Prostate gland (tissue), 2 donors: Measurements from ENCODE around the gene LSM12. TPM values are rescaled to one million over a fixed set of nuclear protein-coding genes. Genes with fewer than 3 reads are reported as not detected.
A peak's percentile ranks its signal among the peaks of the same experiment; 100 is the strongest.

ENCODE experiments used
- DNase-seq: peaks from one replicate; pipeline ENCODE4 v3.0.0-alpha.2; 2019; ENCODE audit warnings: low spot score
- H3K27ac ChIP-seq, 2 donors: fragments of 200-600 bp; sonication (generic); 2 replicates each; pipeline ENCODE4 v1.5.1; 2017 to 2019
- H3K27me3 ChIP-seq: fragments of 200-600 bp; sonication (generic); replicated peaks from 2 replicates; pipeline ENCODE4 v1.5.1; 2019; ENCODE audit not compliant: insufficient read depth
- H3K36me3 ChIP-seq, 2 donors: fragments of 200-600 bp; sonication (generic); 1 replicate in 1 of 2; 2 replicates in 1 of 2; pipeline versions ENCODE4 v1.5.1 to v1.8.1; 2017 to 2019
- H3K4me1 ChIP-seq: fragments of 200-600 bp; sonication (generic); replicated peaks from 2 replicates; pipeline ENCODE4 v1.5.1; 2019
- H3K4me3 ChIP-seq, 2 donors: fragments of 200-600 bp; sonication (generic); 2 replicates each; pipeline ENCODE4 v1.5.1; 2017 to 2019
- H3K9me3 ChIP-seq: fragments of 200-600 bp; sonication (generic); 2 replicates; pipeline ENCODE4 v1.5.1; 2017
- CTCF ChIP-seq, 4 experiments: fragments of 200-600 bp in 2 of 4; fragments of 450-650 bp in 2 of 4; sonication (generic) in 2 of 4; IDR thresholded peaks; 1 replicate in 3 of 4; 2 replicates in 1 of 4; pipeline ENCODE4 v1.5.1; 2016 to 2019; ENCODE audit warnings: antibody characterized with exemption in 4 of 4, mild to moderate bottlenecking in 2 of 4, moderate library complexity in 2 of 4
- POLR2A ChIP-seq: fragments of 450-650 bp; IDR thresholded peaks from one replicate; pipeline ENCODE4 v1.6.1; 2016; ENCODE audit warnings: antibody characterized with exemption, mild to moderate bottlenecking
- POLR2AphosphoS5 ChIP-seq: sonication (generic); formaldehyde crosslinking; IDR thresholded peaks from one replicate; pipeline ENCODE4 v1.6.1; 2017; ENCODE audit warnings: antibody characterized with exemption
- WGBS: methylation state at CpG from one replicate; pipeline ENCODE4 v1.1.5; 2018; 5-methylcytosine and 5-hydroxymethylcytosine counted together
- intact Hi-C: fragments of 100-400 bp; cut with DNase I; formaldehyde crosslinking; loops from one replicate; pipeline ENCODE4 v1.14.2; 2022
- total RNA-seq, 2 donors: library from RNA; depleted of rRNA; stranded (reverse); fragments of >200 nt; gene quantifications; one replicate each; pipeline ENCODE4 v1.1.0, GENCODE V29; 2016

The LSM12 gene
- total RNA-seq, 2 donors from 2014 or later, result 30.0 to 45.2 TPM

GRCh38 chr17:44084131-44084538 lies 17.7 kb upstream of the LSM12 start:
- TF ChIP-seq POLR2AphosphoS5 (no peak), CTCF (IDR thresholded peaks at IDR 0.05) (peak in 1 of 4 experiments; percentile 11)
- Histone ChIP-seq H3K27me3 (no peaks in the 10 kb centered on the region), H3K27ac (no peak overlapping the region), H3K4me3 (no peak overlapping the region), H3K9me3 (no peaks in the 10 kb centered on the region), H3K4me1 (peaks cover 4% of the 10 kb centered on the region), H3K36me3 (peaks cover 7 to 12% of the 10 kb centered on the region in 2 donors)
- intact Hi-C loops, result no loop called here
- DNase-seq, result no peak
- WGBS, result 70% methylated on average over 10 of the region's 10 CpGs

DNA sequence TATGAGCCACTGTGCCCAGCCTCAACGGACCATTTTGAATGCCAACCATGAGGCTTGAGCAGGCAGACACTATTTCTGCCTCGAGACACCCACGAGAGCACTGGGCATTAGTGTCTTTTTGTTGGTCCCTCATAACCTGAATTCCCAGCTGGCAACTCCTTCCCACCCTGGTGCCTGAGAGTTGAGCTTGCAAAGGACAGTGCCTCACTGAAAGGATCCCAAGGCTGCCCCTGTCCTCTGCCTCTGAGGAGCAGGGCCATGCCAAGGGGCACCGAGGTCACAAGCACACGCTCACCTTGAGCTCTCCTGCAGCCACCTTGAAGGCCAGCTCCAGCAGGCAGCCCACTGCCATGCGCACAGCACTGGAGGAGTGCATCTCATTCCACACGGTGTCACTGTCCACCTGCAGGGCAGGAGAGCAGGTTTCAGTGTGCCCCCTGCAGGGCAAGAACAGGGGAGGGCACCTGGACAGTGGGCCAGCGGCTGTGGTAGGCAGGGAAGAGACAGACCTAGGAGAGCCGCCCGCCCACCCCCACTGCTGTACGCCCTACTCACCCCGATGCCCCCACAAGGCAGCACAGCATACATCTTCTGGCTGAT lies 16.9 kb upstream of the LSM12 start:
- no peaks in the 10 kb centered on the region for H3K27me3 ChIP-seq
- peak in 1 of 4 experiments; percentile 12 for TF ChIP-seq CTCF (IDR thresholded peaks at IDR 0.05)
- TF ChIP-seq POLR2AphosphoS5, result no peak
- TF ChIP-seq POLR2A, result no peak
- no peaks in the 10 kb centered on the region for H3K9me3 ChIP-seq
- H3K36me3 ChIP-seq, result peaks cover 0 to 9% of the 10 kb centered on the region in 2 donors
- H3K27ac ChIP-seq, result no peak overlapping the region
- 84% methylated on average over 12 of the region's 12 CpGs for WGBS
- no peak for DNase-seq
- no peak overlapping the region for H3K4me3 ChIP-seq
- peaks cover 6% of the 10 kb centered on the region for H3K4me1 ChIP-seq
- intact Hi-C loops, result no loop called here

- Histone ChIP-seq H3K9me3 (no peaks in the 10 kb centered on the region), H3K36me3 (peaks cover 0 to 8% of the 10 kb centered on the region in 2 donors), H3K4me1 (peaks cover 15% of the 10 kb centered on the region), H3K27ac (no peak overlapping the region), H3K4me3 (no peak overlapping the region), H3K27me3 (no peaks in the 10 kb centered on the region)
- DNase-seq, result no peak
- TF ChIP-seq CTCF (IDR thresholded peaks at IDR 0.05) (no peak), POLR2A (no peak), POLR2AphosphoS5 (no peak)
- 80% methylated on average over 21 of the region's 21 CpGs for WGBS
- intact Hi-C loops, result no loop called here
Observed at GRCh38 chr17:44082256-44082927, 15.9 kb upstream of the LSM12 start.

DNA sequence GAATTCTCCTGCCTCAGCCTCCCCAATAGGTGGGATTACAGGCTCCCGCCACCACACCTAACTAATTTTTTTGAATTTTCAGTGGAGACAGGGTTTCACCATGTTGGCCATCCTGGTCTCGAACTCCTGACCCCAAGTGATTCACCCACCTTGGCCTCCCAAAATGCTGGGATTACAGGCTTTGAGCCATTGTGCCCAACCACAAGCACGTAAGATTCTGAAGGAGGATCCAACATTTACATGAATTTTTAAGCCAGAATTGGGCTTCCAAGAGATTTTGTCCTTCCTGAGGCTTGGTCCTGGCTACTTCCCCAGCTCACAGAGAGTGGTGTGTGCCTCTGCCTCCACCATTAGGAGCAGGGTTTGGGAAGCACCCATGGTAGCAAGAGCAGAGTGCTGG lies 15.2 kb upstream of the LSM12 start:
- WGBS, result 94% methylated on average over 3 of the region's 3 CpGs
- Histone ChIP-seq H3K4me1 (peaks cover 18% of the 10 kb centered on the region), H3K4me3 (no peak overlapping the region), H3K36me3 (peaks cover 0 to 8% of the 10 kb centered on the region in 2 donors), H3K27me3 (no peaks in the 10 kb centered on the region), H3K27ac (no peak overlapping the region), H3K9me3 (no peaks in the 10 kb centered on the region)
- DNase-seq, result no peak
- intact Hi-C loops, result no loop called here
- TF ChIP-seq POLR2A, result no peak
- TF ChIP-seq POLR2AphosphoS5, result no peak
- no peak for TF ChIP-seq CTCF (IDR thresholded peaks at IDR 0.05)
